HUDEP-2 (cell line): ENCODE measurements around the gene RCSD1.

Experiments used
- DNase-seq, 76 experiments: peaks; one replicate each; lab custom pipeline; 2025; ENCODE audit not compliant: unreplicated experiment in 76 of 76; lab: John Stamatoyannopoulos, UW

The RCSD1 gene

DNA sequence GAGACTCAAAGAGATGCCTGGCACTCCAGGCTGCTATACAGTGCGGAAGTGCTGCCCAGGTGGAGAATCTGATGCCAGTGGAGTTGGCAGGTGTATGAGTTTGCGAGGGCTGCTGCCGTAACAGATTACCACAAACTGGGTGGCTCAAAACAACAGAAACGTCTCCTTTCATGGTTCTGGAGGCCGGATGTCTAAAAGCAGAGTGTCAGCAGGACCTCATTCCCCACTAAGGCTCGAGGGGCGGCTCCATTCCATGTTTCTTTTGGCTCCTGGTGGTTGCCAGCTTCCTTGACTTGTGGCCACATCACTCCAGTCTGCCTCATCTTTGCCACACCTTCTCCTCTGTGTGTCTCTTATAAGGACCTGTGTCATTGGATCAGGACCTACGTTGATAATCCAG, 10.0 kb downstream of the RCSD1 start:
- no peak for DNase-seq

GRCh38 chr1:167641786-167642500, 11.9 kb downstream of the RCSD1 start:
- DNase-seq: peak in 1 of 76 experiments; percentile 13

- no peak for DNase-seq
These were observed 12.4 kb downstream of the RCSD1 start for GRCh38 chr1:167642501-167642826.

DNA sequence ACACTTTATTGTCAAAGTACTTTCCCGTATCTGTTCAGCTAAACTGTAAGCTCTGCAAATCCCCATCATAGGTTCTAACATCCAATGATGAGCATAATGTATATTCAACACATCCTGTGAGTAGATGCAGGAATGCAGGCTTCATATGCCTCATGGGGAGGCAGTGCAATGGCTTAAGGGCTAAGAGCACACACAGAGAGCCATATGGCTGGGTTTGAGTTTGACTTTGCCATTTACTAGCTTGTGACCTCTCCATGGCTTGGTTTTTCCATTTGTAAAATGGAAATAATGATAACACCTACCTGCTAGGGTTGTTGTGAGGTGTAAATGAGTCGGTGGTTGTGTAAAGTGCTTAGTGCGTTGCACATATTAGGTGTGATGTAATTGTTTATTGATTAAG, 13.4 kb downstream of the RCSD1 start:
- no peak for DNase-seq

GRCh38 chr1:167644551-167644950, 14.5 kb downstream of the RCSD1 start:
- DNase-seq: no peak

GRCh38 chr1:167645140-167645541, 15.1 kb downstream of the RCSD1 start:
- peak in 2 of 76 experiments; percentile 34 to 40 for DNase-seq

- no peak for DNase-seq
These were observed 15.8 kb downstream of the RCSD1 start for GRCh38 chr1:167645625-167646414.

DNA sequence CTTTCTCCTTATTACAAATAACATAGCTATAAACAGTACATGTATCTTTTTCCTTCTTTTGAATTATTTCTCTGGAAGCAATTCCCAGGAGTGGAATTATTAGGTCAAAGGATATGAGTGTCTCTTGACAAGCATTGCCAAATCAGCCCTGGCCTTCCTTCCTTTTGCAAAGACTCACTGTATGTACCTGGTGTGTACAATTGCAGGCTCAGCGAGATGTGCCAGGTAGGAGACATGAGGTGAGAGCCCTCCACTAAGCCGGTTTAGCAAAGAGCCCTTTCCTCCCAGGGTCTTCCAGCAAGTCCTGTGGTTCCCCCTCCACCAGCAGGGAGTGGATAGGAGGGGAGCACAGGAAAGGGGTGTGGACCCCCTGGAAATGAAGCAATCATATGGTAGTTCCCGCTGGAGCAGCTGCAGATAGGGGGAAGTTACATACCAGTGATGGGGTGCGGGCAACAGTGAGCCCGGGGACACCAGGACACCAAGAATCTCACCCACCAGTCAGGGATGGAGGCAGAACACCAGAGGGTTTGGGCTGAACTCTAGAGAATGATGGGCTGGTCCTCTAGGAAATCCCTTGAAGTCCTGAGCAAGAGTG, 18.3 kb downstream of the RCSD1 start:
- DNase-seq: no peak

GRCh38 chr1:167648978-167649744, 19.1 kb downstream of the RCSD1 start:
- no peak for DNase-seq

DNA sequence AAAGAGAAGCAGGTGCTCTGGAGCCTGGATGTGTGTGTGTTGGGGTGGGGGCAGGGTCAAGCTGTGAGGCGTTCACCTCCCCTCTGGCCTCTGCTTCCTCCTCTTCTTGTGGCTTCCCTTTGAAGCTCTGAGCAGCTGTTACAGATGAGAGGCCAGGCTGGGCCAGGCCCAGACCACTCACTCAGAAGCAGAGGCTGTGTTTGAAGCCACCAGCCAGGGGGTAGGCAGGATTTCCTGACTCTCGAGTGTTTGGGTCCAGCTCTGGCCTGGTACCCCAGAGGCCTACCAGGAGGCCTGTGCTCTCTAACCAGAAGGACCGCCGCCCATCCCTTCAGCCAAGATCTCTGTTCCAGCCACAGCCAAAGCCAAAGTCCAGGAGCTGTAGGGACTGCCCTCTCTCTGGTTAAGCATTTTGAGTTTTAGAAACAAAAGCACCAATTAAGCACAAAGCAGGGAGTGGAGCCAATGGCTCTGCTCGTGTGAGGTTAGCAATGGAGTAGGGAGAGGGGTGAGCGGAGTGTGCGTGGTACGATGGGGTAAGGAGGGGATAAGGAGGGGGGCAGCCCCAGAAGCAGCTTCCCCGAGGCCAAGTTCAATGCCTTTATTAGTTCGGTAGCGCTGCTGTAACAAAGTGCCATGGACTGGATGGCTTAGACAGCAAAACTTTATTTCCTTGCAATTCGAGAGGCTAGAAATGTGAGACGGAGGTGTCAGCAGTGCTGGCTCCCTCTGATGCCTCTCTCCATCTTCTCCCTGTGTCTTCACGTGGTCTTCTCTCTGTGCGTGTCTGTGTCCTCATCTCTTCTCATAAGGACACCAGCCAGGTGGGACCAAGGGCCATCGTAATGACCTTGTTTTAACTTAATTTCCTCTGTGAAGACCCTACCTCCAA, 20.5 kb downstream of the RCSD1 start:
- DNase-seq: no peak

DNA sequence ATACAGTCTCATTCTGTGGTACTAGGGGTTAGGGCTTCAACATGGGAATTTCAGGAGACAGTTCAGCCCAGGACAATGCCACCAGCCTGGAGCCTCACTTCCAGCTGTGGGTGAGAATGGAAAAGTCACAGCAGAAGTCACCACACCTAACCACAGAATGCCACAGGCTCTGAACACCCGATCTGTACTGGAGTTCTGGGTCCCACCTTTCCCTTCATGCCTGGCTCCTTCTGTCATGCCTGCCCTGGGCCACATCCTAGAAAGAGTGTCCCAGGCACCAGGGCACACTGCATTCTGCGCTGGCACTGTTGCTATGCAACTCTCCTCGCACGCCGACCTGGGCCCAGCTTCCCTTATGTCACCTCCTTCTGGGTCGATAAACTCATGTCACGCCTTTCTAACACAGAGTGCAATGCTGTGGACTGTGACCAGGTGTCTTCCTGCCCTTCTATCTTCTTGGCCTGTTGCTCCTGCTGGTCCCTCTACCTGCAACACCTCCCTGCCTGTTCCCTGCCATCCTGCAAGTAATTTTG, 21.2 kb downstream of the RCSD1 start:
- DNase-seq: no peak

GRCh38 chr1:167654975-167655575, 25.0 kb downstream of the RCSD1 start:
- no peak for DNase-seq

DNA sequence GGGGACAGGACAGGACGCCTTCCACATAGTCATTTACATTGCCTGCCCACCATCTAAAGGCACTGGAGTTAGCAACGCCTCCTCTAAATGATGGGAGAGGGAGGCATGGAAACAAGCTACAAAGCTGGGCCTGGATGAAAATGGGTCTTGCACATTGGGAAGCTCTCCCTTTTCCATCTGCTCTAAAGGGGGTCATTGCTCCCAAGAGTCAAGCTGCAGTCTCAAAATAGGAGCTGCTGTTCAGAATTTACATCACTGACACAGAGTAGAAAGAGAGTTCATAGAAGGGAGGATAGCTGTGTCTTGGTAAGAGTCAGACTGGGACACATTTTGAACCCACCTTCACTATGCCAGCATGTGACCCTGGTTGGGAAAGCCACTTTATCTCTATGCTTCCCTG, 26.6 kb downstream of the RCSD1 start:
- no peak for DNase-seq

GRCh38 chr1:167658574-167659328, 28.7 kb downstream of the RCSD1 start:
- no peak for DNase-seq

- no peak for DNase-seq
These were observed 29.4 kb downstream of the RCSD1 start for GRCh38 chr1:167659450-167659849.

DNA sequence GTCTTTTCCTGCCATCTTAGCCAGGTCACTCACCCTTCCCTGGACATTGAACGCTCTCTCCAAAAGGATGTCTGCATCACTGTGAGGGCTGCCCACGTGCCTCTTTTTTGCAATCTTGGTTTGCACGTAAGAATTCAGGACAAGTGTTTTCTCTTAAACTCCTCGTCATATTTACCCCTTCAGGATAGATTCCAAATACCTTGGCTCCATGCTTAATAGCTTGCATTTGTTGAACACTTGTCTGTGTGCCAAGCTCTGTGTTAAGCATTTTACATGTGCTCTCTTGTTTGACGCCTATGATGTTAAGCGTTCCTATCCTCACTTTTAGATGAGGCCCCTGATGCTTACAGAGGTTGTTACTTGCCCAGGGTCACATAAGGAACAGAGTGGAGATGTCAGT, 29.8 kb downstream of the RCSD1 start:
- no peak for DNase-seq

DNA sequence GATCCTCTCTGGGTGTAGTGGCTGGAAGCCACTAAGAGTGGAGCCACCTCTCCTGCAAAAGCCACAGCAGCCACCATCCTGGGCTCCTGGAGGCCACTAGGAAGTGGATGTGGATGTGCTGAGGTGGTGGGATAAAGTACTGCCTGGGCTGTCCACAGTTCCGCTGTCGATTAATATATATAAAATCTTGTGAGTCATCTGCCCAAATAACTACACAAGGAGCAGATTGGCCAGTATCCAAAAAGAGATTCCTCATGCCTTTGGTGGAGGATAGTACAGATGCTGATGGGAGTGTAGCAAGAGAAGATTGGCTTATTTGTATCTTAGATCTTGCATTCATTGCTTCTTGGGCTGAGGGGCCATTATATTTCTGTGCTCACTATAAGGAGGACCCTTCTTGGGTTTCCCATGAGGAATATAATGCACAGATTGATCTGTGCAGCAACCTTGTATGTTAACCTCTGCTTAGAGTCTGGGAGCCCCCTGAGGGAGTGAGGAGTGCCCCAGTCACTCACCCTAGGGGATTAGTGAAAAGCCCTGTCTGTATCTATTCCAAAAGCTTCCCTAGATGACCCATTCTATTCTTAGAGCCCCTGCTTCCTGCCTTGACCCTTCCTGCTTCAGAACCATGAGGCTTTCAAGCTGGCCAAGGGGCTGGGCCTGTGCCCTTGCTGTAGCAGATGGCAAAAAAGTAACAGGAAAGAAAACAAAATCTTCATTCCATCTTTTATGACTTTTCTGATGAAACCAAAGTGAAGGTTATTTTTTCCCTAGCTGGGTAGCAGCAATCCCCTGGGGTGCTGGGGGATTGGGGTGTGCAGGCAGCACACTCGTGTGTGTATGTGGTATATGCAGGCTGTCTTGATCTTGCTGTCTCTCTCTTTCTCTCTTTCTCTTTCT, 31.7 kb downstream of the RCSD1 start:
- DNase-seq: no peak
